ENCODE data around the gene FAM177B.

- no peak for TF ChIP-seq CTCF (IDR thresholded peaks at IDR 0.05; ENCODE audit: low read length)
- no peak for TF ChIP-seq EZH2 (optimal IDR thresholded peaks at IDR 0.05; ENCODE audit: low read depth, low read length)
Measured at GRCh38 chr1:222697826-222698225, 39.2 kb upstream of the FAM177B start.
